ENCODE results near the gene PTPRM. TPM values are rescaled to one million over a fixed set of nuclear protein-coding genes. Genes with fewer than 3 reads are reported as not detected.
"Not testable (repeated sequence)": the region's sequence is repeated elsewhere in the genome, so short reads cannot be mapped to it uniquely, and the experiment has no call there.

The PTPRM gene
- total RNA-seq, 1 experiment from 2014 or later = 28.8 TPM

GRCh38 chr18:8412117-8412516 is 845.0 kb downstream of the PTPRM start:
- DNase-seq (ENCODE audit: low read depth) = no peak

- no peak for DNase-seq (ENCODE audit: low read depth)
These were observed 846.1 kb downstream of the PTPRM start for GRCh38 chr18:8413189-8413588.

DNA sequence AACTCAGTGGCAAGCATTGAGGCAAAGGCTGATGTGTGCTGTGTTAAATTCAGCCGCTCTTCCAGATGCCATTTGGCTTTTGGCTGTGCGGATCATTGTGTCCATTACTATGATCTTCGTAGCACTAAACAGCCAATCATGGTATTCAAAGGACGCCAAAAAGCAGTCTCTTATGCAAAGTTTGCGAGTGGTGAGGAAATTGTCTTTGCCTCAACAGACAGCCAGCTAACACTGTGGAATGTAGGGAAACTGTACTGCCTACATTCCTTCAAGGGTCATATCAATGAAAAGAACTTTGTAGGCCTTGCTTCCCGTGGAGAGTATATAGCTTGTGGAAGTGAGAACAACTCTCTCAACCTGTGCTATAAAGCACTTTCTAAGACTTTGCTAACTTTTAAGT is 846.6 kb downstream of the PTPRM start:
- DNase-seq (ENCODE audit: low read depth) = no peak

GRCh38 chr18:8416212-8417019 is 849.3 kb downstream of the PTPRM start:
- DNase-seq (ENCODE audit: low read depth) = peak; percentile 65

- no peak for DNase-seq (ENCODE audit: low read depth)
These were observed 855.3 kb downstream of the PTPRM start for GRCh38 chr18:8422391-8422790.

- DNase-seq (ENCODE audit: low read depth) = peak; percentile 83
These were observed 856.0 kb downstream of the PTPRM start for GRCh38 chr18:8423051-8423557.

DNA sequence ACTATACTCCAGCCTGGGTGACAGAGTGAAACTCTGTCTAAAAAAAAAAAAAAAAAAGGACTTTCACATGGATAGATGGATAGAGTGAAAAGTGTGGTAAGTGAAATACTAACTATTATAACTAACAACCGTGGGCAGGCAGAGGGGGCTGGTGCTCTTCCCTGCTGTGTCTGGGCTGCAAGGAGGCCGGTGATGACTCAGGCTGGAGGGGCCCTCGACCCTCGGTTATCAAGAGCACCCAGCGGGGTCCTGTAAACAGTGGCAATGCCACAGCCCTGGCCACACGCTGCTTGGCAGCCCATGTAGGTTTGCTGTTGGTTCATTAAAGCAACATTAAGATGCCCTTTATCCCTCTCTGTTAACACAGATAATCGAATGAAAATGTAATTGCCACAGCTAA is 857.4 kb downstream of the PTPRM start:
- no peak for DNase-seq (ENCODE audit: low read depth)

- DNase-seq (ENCODE audit: low read depth) = peak; percentile 94
These were observed 858.0 kb downstream of the PTPRM start for GRCh38 chr18:8424917-8425725.

GRCh38 chr18:8426401-8426800 is 859.3 kb downstream of the PTPRM start:
- no peak for DNase-seq (ENCODE audit: low read depth)

GRCh38 chr18:8427339-8427738 is 860.2 kb downstream of the PTPRM start:
- DNase-seq (ENCODE audit: low read depth) = no peak

DNA sequence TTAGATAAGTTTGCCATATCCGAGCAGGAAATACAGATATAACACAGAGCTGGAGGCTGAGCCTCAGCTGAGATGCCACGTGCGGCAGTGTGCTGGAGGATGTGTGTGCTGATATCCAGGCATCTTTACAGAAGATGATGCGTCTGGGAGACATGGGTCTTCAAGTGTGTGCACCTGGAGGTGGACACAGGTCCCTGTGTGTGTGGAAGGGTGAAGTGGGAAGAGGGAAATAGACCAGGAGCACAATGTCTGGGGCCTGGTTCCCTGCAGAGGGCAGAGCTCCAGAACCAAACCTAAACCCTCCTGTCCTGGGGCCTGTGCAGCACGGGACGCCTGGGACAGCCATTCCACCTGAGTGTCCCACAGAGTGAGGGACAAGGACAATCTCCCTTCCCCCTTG is 861.8 kb downstream of the PTPRM start:
- no peak for DNase-seq (ENCODE audit: low read depth)

DNA sequence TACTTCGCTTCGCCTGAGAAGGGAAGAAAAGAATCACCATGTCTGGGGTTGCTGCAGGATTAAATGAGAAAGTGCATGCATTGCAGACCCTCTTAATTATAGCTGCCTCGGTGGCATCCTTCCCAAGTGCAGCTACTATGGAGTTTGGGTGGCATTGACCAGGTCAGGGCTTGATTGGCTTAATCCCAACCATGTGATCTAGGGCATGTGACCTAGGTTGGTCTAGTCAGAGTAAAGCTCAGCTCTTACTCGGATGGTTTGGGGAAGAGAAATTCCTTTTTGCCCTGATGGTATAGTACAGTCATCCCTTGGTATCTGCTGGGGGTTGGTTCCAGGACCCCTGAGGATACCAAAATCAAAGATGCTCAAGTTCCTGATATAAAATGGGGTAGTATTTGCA is 863.9 kb downstream of the PTPRM start:
- DNase-seq (ENCODE audit: low read depth) = no peak

GRCh38 chr18:8433323-8433722 is 866.2 kb downstream of the PTPRM start:
- no peak for DNase-seq (ENCODE audit: low read depth)

- DNase-seq (ENCODE audit: low read depth) = no peak
These were observed 866.7 kb downstream of the PTPRM start for GRCh38 chr18:8433771-8434170.

GRCh38 chr18:8435376-8435775 is 868.3 kb downstream of the PTPRM start:
- no peak for DNase-seq (ENCODE audit: low read depth)

DNA sequence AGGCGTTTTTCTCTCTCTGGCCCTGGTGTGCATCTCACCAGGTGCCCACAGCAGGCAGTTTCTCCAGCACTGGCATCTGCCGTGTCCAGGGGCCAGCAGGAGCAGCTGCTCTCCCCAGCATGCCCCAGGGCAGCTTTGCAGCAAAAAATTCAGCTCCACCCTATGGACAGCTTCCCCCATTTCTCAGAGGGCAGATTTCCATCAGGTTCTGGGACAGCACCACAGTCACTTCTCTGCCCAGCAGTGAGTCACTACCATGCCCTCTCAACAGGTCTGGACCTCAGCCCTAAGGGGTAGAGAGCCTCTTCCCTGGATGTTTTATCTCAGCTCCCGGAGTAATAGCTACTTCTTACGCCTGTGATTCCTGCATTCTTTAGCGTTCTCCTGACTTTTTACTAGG is 871.9 kb downstream of the PTPRM start:
- no peak for DNase-seq (ENCODE audit: low read depth)

GRCh38 chr18:8443505-8443904 is 876.4 kb downstream of the PTPRM start:
- peak; percentile 27 for DNase-seq (ENCODE audit: low read depth)

DNA sequence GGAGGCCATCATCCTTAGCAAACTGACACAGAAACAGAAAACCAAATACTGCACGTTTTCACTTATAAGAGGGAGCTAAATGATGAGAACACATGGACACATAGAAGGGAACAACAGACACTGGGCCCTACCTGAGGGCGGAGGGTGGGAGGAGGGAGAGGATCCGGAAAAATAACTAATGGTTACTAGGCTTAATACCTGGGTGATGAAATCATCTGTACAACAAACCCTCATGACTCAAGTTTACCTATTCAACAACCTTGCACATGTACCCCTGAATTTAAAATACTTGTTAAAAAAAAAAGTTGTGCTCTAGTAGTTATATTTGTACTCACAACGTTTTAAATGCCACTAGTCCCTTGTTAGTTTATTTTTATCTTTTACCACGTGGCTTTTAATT is 879.8 kb downstream of the PTPRM start:
- DNase-seq (ENCODE audit: low read depth) = not testable (repeated sequence)

DNA sequence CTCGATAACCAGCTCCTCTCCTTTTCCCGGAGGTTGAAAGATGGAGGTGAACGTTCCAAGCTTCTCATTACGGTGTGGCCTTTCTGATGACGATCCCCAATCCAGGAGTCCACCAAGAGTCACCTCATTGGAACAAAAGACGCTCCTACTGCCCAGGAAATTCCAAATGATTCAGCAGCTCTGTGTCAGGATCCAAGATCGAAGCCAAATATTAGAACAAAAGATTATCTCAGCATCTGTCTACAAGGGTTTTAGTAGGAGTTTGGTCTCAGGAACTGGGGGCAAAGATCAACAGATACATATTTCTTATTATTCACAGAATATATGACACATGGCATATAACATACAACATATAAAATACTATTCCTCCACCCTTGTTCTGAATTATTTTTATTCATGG is 881.0 kb downstream of the PTPRM start:
- peak; percentile 29 for DNase-seq (ENCODE audit: low read depth)

- DNase-seq (ENCODE audit: low read depth) = peak; percentile 36
These were observed 882.9 kb downstream of the PTPRM start for GRCh38 chr18:8450013-8450412.

DNA sequence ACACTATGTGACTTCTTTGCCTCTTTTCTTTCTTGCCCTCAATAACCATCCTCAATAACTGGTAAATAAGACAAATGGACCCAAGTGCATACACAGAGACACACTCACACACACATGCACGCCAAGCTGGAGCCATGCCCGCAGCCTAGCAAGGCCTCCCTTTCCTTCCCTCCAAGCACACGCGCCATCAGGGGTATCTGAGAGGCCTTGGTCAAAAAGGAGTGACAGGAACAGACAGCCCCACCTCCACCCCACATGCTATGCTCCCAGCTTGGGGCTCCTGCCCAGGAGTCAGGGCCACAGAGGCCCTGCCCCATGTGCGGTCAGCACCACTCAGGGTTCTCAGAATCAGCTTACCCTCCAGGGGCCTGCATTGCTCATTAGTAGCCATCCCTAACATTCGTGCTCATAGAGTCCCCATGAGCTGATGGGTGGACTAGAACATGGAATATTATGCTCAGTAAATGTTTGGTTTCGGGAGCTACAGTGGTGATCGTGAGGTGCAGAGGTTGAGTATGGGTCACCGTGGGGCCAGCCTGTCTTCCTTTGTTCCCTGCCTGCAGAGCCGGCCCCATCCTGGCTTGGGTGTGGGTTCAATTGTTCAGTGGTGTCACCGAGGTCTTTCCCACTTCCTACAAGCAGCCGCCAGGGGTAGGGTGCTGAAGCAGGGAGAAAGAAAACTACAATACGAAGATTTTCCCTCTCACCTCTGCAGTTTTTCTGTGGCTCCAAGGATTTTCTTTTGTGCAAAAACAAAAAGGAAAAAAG is 884.0 kb downstream of the PTPRM start:
- DNase-seq (ENCODE audit: low read depth) = no peak

DNA sequence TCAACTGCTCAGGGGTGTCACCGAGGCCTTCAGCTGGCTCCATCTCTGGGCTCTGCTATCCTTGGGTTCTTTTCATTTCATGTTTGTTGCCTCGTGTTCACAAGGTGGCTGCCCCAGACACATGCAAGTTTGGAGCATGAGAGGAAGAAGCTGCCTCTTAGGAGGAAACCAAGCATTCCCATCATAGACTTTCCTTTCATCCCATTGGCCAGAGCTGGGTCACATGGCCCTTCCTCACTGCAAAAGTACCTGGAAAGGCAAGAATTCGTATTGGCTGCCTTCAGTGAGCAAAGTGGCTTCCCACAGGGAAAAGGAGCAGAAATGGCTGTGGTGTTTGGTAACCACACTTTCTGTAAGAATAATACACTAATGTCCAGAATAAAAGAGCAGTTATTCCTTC is 886.4 kb downstream of the PTPRM start:
- DNase-seq (ENCODE audit: low read depth) = no peak

All from HT1080 (cell line).